LNCaP clone FGC (cell line): Measurements from ENCODE around the gene PSMD4.
"Not testable (repeated sequence)": the region's sequence is repeated elsewhere in the genome, so short reads cannot be mapped to it uniquely, and the experiment has no call there.

Source experiments
- DNase-seq: peaks from one replicate; pipeline ENCODE4 v3.0.0-alpha.2; 2011; ENCODE audit warnings: low read depth
- H3K4me3 ChIP-seq: 2 replicates; pipeline ENCODE4 v1.5.1; 2011; ENCODE audit warnings: mild to moderate bottlenecking, low read depth, low read length, control low read depth
- CTCF ChIP-seq: IDR thresholded peaks from 2 replicates; pipeline ENCODE4 v1.5.1; 2012; ENCODE audit warnings: mild to moderate bottlenecking; ENCODE audit not compliant: control insufficient read depth, insufficient read depth; ENCODE audit errors: extremely low read depth

PSMD4 gene

DNA sequence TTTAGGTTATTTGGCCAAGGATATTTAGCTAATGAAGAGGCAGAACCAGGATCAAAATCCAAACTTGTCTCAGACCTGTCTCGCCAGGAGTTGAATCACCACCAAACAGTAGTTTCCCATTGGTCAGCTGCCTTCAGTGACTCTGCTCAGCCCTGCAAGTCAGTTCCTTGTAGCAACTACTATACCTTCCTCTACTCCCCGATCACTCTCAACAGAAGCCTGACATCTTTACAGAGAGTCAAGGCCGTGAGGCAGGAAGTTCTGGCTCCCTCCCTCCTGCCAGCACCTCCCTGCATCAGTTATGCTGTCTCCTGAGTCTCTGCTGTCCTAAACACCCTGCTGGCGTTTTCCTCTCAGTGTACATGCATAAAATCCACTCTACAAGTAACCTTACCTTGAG lies 13.2 kb downstream of the PSMD4 start:
- no peak for TF ChIP-seq CTCF
- no peak for DNase-seq

DNA sequence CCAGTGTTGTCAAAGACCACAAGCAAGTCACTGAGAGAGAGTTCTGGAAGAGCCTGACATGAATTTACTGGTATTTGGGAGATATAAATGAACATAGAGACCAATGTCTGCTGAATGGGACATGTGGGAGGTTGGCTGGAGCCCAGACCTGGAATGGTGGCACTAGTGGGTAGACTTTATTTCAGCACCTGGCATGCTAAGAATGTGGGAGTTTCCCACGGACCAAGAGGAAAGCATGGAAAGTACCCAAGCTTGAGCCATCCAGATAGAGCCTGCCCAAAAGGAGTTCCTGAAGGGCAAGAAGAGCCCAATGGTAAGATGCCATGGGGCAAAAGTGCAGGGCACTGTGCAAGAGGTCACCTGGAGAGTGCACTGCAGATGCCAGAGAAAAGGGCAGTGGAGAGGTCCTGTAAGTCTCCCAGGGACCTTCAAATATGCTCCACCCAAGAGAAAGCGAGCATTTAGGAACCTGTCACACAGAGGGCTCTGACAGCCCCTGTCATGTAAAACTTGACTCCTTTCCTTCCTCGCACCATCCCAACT lies 19.5 kb downstream of the PSMD4 start:
- DNase-seq: no peak
- no peak for TF ChIP-seq CTCF
- H3K4me3 ChIP-seq: no peak overlapping the region

More for the DNA sequence above, 13.2 kb downstream of the PSMD4 start:
- no peak overlapping the region for H3K4me3 ChIP-seq

GRCh38 chr1:151275341-151275740 lies 20.8 kb downstream of the PSMD4 start:
- DNase-seq, H3K4me3 ChIP-seq: not testable (repeated sequence)

DNA sequence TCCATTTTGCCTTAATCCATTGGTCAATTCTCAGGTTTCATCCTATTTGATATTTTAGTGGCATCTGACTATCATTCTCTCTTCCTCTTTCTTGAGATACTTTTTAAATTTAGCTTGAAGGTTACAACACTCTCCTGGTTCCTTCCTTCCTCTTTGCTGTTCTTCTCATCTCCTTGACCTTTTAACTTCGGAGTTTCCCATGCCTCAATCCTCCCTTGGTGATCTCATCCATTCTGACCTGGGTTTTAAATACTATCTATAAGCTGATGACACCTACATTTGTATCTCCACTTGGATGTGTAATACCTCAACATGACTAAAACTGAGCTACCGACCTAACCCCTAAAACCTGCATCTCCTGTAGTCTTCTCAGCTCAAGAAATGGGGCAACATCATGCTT lies 22.7 kb downstream of the PSMD4 start:
- no peak overlapping the region for H3K4me3 ChIP-seq
- DNase-seq: no peak
- no peak for TF ChIP-seq CTCF

GRCh38 chr1:151281225-151281968 lies 26.9 kb downstream of the PSMD4 start:
- TF ChIP-seq CTCF: 0 out of 2 replicates have a peak, but pooled peaks have one; percentile 20
- peak overlapping the region; percentile 96 for H3K4me3 ChIP-seq
- peak; percentile 98 for DNase-seq

GRCh38 chr1:151281969-151282882 lies 27.7 kb downstream of the PSMD4 start, which contains the start of gene ZNF687:
Gene ZNF687 (plus strand): TSS chr1:151282299. CDS start chr1:151286292, 3,993 bp downstream.
- TF ChIP-seq CTCF: no peak
- peak; percentile 100 for DNase-seq
- peak within 1 kb of the TSS; percentile 96 for H3K4me3 ChIP-seq
